ENCODE data around the gene DCXR. TPM values are rescaled to one million over a fixed set of nuclear protein-coding genes. Genes with fewer than 3 reads are reported as not detected.

The DCXR gene
- total and polyA plus RNA-seq, 2 experiments from 2014 or later, result 86.9 to 137 TPM

DNA sequence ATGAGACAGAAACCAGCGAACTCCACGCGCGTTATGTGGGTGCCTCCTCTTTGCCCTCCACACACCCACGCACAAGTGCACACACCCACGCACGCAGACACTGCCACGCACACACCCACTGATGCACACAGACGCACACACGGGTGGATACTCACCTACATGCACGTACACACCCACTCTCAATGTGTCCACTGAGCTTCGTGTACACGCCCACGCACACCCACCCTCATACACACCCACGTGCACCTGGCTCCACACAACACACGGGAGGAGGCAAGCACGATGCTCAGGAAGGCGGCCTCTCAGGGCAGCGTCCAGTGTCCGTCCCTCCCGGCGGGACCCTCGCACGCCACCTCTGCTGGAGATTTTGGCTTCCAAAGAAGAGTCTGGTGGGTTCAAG is 9.9 kb upstream of the DCXR start:
- no peak overlapping the region for H3K4me2 ChIP-seq
- H3K27ac ChIP-seq (ENCODE audit: low read depth), result no peak overlapping the region
- ATAC-seq, result no peak
- Mint-ChIP-seq H3K4me3 (no peak overlapping the region; the same call in 2 of the 3 replicates), H3K27ac (no peak overlapping the region), H3K36me3 (ENCODE audit: low read depth) (peaks cover 8% of the 10 kb centered on the region), H3K27me3 (ENCODE audit: insufficient read depth, low read depth, poor library complexity) (peaks cover 6% of the 10 kb centered on the region), H3K4me1 (peaks cover 8% of the 10 kb centered on the region), H3K9me3 (no peaks in the 10 kb centered on the region)
- H4K20me1 ChIP-seq (replicated peaks; ENCODE audit: insufficient read depth), result peaks cover under 1% of the 10 kb centered on the region; the same call in 1 of the 2 replicates
- H3K79me2 ChIP-seq (replicated peaks; ENCODE audit: insufficient read depth), result peaks cover 3% of the 10 kb centered on the region; the same call in 1 of the 2 replicates
- TF ChIP-seq EZH2phosphoT487 (IDR thresholded peaks at IDR 0.05; ENCODE audit: unreplicated experiment) (no peak), ZNF331 (CRISPR knock-in tag; IDR thresholded peaks at IDR 0.05; ENCODE audit: low read depth) (no peak), EZH2 (IDR thresholded peaks at IDR 0.05; ENCODE audit: low read depth, unreplicated experiment) (no peak), STAT1 (IDR thresholded peaks at IDR 0.05; ENCODE audit: unreplicated experiment) (no peak), ZNF114 (CRISPR knock-in tag; IDR thresholded peaks at IDR 0.05) (no peak), POLR2AphosphoS5 (IDR thresholded peaks at IDR 0.05; ENCODE audit: low read depth) (no peak)
- TF ChIP-seq, protein P1, sequence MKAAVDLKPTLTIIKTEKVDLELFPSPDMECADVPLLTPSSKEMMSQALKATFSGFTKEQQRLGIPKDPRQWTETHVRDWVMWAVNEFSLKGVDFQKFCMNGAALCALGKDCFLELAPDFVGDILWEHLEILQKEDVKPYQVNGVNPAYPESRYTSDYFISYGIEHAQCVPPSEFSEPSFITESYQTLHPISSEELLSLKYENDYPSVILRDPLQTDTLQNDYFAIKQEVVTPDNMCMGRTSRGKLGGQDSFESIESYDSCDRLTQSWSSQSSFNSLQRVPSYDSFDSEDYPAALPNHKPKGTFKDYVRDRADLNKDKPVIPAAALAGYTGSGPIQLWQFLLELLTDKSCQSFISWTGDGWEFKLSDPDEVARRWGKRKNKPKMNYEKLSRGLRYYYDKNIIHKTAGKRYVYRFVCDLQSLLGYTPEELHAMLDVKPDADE (IDR thresholded peaks at IDR 0.05), result no peak
- TF ChIP-seq, protein P2, sequence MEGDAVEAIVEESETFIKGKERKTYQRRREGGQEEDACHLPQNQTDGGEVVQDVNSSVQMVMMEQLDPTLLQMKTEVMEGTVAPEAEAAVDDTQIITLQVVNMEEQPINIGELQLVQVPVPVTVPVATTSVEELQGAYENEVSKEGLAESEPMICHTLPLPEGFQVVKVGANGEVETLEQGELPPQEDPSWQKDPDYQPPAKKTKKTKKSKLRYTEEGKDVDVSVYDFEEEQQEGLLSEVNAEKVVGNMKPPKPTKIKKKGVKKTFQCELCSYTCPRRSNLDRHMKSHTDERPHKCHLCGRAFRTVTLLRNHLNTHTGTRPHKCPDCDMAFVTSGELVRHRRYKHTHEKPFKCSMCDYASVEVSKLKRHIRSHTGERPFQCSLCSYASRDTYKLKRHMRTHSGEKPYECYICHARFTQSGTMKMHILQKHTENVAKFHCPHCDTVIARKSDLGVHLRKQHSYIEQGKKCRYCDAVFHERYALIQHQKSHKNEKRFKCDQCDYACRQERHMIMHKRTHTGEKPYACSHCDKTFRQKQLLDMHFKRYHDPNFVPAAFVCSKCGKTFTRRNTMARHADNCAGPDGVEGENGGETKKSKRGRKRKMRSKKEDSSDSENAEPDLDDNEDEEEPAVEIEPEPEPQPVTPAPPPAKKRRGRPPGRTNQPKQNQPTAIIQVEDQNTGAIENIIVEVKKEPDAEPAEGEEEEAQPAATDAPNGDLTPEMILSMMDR (conservative IDR thresholded peaks at IDR 0.05; ENCODE audit: low read depth in 2 of 2), result no peak
- TF ChIP-seq, protein P3, sequence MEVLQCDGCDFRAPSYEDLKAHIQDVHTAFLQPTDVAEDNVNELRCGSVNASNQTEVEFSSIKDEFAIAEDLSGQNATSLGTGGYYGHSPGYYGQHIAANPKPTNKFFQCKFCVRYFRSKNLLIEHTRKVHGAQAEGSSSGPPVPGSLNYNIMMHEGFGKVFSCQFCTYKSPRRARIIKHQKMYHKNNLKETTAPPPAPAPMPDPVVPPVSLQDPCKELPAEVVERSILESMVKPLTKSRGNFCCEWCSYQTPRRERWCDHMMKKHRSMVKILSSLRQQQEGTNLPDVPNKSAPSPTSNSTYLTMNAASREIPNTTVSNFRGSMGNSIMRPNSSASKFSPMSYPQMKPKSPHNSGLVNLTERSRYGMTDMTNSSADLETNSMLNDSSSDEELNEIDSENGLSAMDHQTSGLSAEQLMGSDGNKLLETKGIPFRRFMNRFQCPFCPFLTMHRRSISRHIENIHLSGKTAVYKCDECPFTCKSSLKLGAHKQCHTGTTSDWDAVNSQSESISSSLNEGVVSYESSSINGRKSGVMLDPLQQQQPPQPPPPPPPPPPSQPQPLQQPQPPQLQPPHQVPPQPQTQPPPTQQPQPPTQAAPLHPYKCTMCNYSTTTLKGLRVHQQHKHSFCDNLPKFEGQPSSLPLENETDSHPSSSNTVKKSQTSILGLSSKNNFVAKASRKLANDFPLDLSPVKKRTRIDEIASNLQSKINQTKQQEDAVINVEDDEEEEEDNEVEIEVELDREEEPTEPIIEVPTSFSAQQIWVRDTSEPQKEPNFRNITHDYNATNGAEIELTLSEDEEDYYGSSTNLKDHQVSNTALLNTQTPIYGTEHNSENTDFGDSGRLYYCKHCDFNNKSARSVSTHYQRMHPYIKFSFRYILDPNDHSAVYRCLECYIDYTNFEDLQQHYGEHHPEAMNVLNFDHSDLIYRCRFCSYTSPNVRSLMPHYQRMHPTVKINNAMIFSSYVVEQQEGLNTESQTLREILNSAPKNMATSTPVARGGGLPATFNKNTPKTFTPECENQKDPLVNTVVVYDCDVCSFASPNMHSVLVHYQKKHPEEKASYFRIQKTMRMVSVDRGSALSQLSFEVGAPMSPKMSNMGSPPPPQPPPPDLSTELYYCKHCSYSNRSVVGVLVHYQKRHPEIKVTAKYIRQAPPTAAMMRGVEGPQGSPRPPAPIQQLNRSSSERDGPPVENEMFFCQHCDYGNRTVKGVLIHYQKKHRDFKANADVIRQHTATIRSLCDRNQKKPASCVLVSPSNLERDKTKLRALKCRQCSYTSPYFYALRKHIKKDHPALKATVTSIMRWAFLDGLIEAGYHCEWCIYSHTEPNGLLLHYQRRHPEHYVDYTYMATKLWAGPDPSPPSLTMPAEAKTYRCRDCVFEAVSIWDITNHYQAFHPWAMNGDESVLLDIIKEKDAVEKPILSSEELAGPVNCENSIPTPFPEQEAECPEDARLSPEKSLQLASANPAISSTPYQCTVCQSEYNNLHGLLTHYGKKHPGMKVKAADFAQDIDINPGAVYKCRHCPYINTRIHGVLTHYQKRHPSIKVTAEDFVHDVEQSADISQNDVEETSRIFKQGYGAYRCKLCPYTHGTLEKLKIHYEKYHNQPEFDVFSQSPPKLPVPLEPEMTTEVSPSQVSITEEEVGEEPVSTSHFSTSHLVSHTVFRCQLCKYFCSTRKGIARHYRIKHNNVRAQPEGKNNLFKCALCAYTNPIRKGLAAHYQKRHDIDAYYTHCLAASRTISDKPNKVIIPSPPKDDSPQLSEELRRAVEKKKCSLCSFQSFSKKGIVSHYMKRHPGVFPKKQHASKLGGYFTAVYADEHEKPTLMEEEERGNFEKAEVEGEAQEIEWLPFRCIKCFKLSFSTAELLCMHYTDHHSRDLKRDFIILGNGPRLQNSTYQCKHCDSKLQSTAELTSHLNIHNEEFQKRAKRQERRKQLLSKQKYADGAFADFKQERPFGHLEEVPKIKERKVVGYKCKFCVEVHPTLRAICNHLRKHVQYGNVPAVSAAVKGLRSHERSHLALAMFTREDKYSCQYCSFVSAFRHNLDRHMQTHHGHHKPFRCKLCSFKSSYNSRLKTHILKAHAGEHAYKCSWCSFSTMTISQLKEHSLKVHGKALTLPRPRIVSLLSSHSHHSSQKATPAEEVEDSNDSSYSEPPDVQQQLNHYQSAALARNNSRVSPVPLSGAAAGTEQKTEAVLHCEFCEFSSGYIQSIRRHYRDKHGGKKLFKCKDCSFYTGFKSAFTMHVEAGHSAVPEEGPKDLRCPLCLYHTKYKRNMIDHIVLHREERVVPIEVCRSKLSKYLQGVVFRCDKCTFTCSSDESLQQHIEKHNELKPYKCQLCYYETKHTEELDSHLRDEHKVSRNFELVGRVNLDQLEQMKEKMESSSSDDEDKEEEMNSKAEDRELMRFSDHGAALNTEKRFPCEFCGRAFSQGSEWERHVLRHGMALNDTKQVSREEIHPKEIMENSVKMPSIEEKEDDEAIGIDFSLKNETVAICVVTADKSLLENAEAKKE (CRISPR knock-in tag; IDR thresholded peaks at IDR 0.05), result no peak
- no peaks in the 10 kb centered on the region for H3K36me3 ChIP-seq (ENCODE audit: insufficient read depth)
- H3K9me2 ChIP-seq (ENCODE audit: insufficient read depth), result no peaks in the 10 kb centered on the region
- H3K4me1 ChIP-seq (ENCODE audit: insufficient read depth), result no peaks in the 10 kb centered on the region
- H3K27me3 ChIP-seq (ENCODE audit: insufficient read depth), result no peaks in the 10 kb centered on the region
- DNase-seq (ENCODE audit: low spot score), result no peak
- H3K4me3 ChIP-seq, result no peak overlapping the region
- no peaks in the 10 kb centered on the region for H3F3A ChIP-seq (replicated peaks; ENCODE audit: low read depth)
- no peak overlapping the region for H2AFZ ChIP-seq

All from GM23338 (cell line).